ENCODE results near the gene FBXO3. TPM values are rescaled to one million over a fixed set of nuclear protein-coding genes. Genes with fewer than 3 reads are reported as not detected.

The FBXO3 gene
- total and polyA plus RNA-seq, 2 of the 8 experiments (the other 6 are each of a cell fraction or from before 2014, with no cell fraction given): 15.9 to 25.7 TPM

DNA sequence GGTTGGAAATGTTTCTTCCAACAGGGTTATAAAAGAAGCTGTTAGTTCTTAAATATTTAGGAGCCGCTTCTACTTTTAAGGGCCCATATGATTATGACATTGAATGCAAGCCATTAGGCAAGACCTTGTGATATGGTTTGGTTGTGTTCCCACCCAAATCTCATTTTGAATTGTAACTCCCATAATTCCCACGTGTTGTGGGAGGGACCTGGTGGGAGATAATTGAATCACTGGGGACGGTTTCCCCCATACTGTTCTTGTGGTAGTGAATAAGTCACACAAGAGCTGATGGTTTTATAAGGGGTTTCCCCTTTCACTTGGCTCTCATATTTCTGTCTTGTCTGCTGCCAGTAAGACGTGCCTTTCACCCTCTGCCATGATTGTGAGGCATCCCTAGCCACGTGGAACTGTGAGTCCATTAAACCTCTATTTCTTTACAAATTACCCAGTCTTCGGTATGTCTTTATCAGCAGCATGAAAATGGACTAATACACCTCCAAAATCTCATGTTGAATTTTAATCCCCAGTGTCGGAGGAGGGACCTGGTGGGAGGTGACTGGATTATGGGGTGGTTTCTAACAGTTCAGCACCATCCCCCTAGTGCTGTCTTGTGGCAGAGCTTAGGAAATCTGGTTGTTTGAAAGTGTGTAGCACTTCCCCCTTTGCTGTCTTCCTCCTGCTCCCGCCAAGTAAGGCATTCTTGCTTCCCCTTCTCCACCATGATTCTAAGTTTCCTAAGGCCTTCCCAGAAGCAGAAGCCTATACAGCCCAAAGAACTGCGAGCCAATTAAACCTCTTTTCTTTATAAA lies 42.4 kb downstream of the FBXO3 start (continued):
- TF ChIP-seq CBX8 (IDR thresholded peaks at IDR 0.05; ENCODE audit: borderline replicate concordance, low read depth, low read length): no peak
- TF ChIP-seq NANOG (IDR thresholded peaks at IDR 0.05; ENCODE audit: insufficient read depth, low read depth, low read length, poor library complexity, severe bottlenecking): no peak
- TF ChIP-seq SUZ12 (IDR thresholded peaks at IDR 0.05; ENCODE audit: low read length): no peak
- TF ChIP-seq CHD1 (IDR thresholded peaks at IDR 0.05; ENCODE audit: low read depth, low read length): no peak
- TF ChIP-seq RNF2 (IDR thresholded peaks at IDR 0.05; ENCODE audit: borderline replicate concordance, low read depth, low read length, missing control alignments, poor library complexity, severe bottlenecking): no peak
- no peak for TF ChIP-seq JUND (IDR thresholded peaks at IDR 0.05; ENCODE audit: low read length)
- TF ChIP-seq BACH1 (IDR thresholded peaks at IDR 0.05; ENCODE audit: low read length): no peak
- TF ChIP-seq TBP (IDR thresholded peaks at IDR 0.05; ENCODE audit: low read depth, low read length): no peak
- no peak for TF ChIP-seq SP2 (IDR thresholded peaks at IDR 0.05; ENCODE audit: low read length)
- TF ChIP-seq SIRT6 (IDR thresholded peaks at IDR 0.05; ENCODE audit: low read length): no peak
- no peak for TF ChIP-seq PHF8 (conservative IDR thresholded peaks at IDR 0.05; ENCODE audit: low read depth, low read length)
- no peak for TF ChIP-seq JUN (IDR thresholded peaks at IDR 0.05; ENCODE audit: low read depth, low read length)

Measured in H1 (cell line).